Keratinocyte (primary cell): ENCODE measurements around the gene CDC16. TPM values are rescaled to one million over a fixed set of nuclear protein-coding genes. Genes with fewer than 3 reads are reported as not detected.
"Not testable (repeated sequence)": the region's sequence is repeated elsewhere in the genome, so short reads cannot be mapped to it uniquely, and the experiment has no call there.

Experiments
- DNase-seq: peaks from one replicate; pipeline ENCODE4 v3.0.0-alpha.2; 2011; ENCODE audit warnings: low read depth, missing footprints, low spot score
- FAIRE-seq: peaks from 2 replicates; lab custom pipeline; 2011; peaks lifted over from hg19 to GRCh38; lab: Jason Lieb, UNC
- H2AFZ ChIP-seq: 2 replicates; pipeline ENCODE4 v1.6.0; 2012; ENCODE audit warnings: low read length, control low read depth, inconsistent platforms; ENCODE audit not compliant: control insufficient read depth
- H3K27ac ChIP-seq: 2 replicates; pipeline ENCODE4 v1.5.1; 2011; ENCODE audit warnings: low read length; ENCODE audit not compliant: control insufficient read depth, insufficient read depth
- H3K27me3 ChIP-seq: 3 replicates; pipeline ENCODE4 v1.6.0; 2011; ENCODE audit warnings: low read length; ENCODE audit not compliant: control insufficient read depth, insufficient read depth; ENCODE audit errors: extremely low read depth
- H3K36me3 ChIP-seq, 2 experiments: 2 replicates in 1 of 2; 3 replicates in 1 of 2; pipeline ENCODE4 v1.5.1; 2011; ENCODE audit warnings: low read length in 2 of 2, mild to moderate bottlenecking in 1 of 2; ENCODE audit not compliant: control insufficient read depth in 2 of 2, insufficient read depth in 2 of 2; ENCODE audit errors: extremely low read depth in 1 of 2
- H3K4me1 ChIP-seq: 3 replicates; pipeline ENCODE4 v1.5.1; 2011; ENCODE audit warnings: low read length; ENCODE audit not compliant: control insufficient read depth, insufficient read depth; ENCODE audit errors: extremely low read depth
- H3K4me2 ChIP-seq: 3 replicates; pipeline ENCODE4 v1.6.0; 2011; ENCODE audit warnings: low read depth, low read length; ENCODE audit not compliant: control insufficient read depth, insufficient read depth; ENCODE audit errors: extremely low read depth
- H3K4me3 ChIP-seq, 3 experiments: fragments of 200-600 bp in 1 of 3; sonication (generic) in 1 of 3; 2 replicates in 2 of 3; 3 replicates in 1 of 3; pipeline ENCODE4 v1.5.1; 2011 to 2016; ENCODE audit warnings: low read length in 3 of 3, mild to moderate bottlenecking in 3 of 3, control low read depth in 2 of 3, inconsistent platforms in 1 of 3, low read depth in 1 of 3, mixed read lengths in 1 of 3, mixed run types in 1 of 3, moderate library complexity in 1 of 3; ENCODE audit not compliant: control insufficient read depth in 2 of 3, insufficient read depth in 2 of 3; ENCODE audit errors: extremely low read depth in 1 of 3
- H3K79me2 ChIP-seq: 2 replicates; pipeline ENCODE4 v1.6.0; 2012; ENCODE audit warnings: low read length; ENCODE audit not compliant: control insufficient read depth, insufficient read depth
- H3K9ac ChIP-seq: 3 replicates; pipeline ENCODE4 v1.6.0; 2011; ENCODE audit warnings: low read length; ENCODE audit not compliant: control insufficient read depth, insufficient read depth; ENCODE audit errors: extremely low read depth
- H3K9me1 ChIP-seq: 3 replicates; pipeline ENCODE4 v1.6.0; 2011; ENCODE audit warnings: low read length; ENCODE audit not compliant: control insufficient read depth, insufficient read depth; ENCODE audit errors: extremely low read depth
- H3K9me3 ChIP-seq: 2 replicates; pipeline ENCODE4 v1.5.1; 2012; ENCODE audit warnings: low read depth, low read length; ENCODE audit not compliant: control insufficient read depth
- H4K20me1 ChIP-seq: 3 replicates; pipeline ENCODE4 v1.6.0; 2011; ENCODE audit warnings: low read length; ENCODE audit not compliant: control insufficient read depth, insufficient read depth; ENCODE audit errors: extremely low read depth
- EZH2 ChIP-seq: IDR thresholded peaks from one replicate; pipeline ENCODE4 v1.6.1; 2012; ENCODE audit warnings: inconsistent platforms, mild to moderate bottlenecking, low read length, moderate library complexity
- dilution Hi-C: fragments of 300-500 bp; cut with MboI; formaldehyde crosslinking; loops from one replicate; pipeline ENCODE4 v1.7.0; 2020; ENCODE audit warnings: low sequenced_read_pairs; ENCODE audit not compliant: extremely low pct_ligation_motif_present
- polyA plus RNA-seq, 5 experiments: library from polyadenylated mRNA; depleted of rRNA in 3 of 5; stranded (reverse) in 3 of 5; stranded (forward) in 1 of 5; unstranded in 1 of 5; fragments of >200 nt; gene quantifications; 1 replicate in 1 of 5; 2 replicates in 3 of 5; 3 replicates in 1 of 5; pipeline versions ENCODE4 v1.2.1 to v1.2.3, GENCODE V29; 2011 to 2012; ENCODE audit warnings: missing spikeins in 2 of 5, low read depth in 1 of 5, low replicate concordance in 1 of 5
- TF ChIP-seq, protein P1 (sequence below), 3 experiments: IDR thresholded peaks in 1 of 3; conservative IDR thresholded peaks in 1 of 3; optimal IDR thresholded peaks in 1 of 3; 2 replicates in 2 of 3; 3 replicates in 1 of 3; pipeline versions ENCODE3 to v1.5.1; 2011; ENCODE audit warnings: low read length in 3 of 3, mild to moderate bottlenecking in 3 of 3, moderate library complexity in 2 of 3, control low read depth in 1 of 3, inconsistent platforms in 1 of 3; ENCODE audit not compliant: insufficient read depth in 2 of 3; ENCODE audit errors: extremely low read depth in 1 of 3

Gene CDC16
- polyA plus RNA-seq, 1 donor (not counting 4 experiments of a cell fraction or from before 2014, with no cell fraction given): 91.8 TPM

DNA sequence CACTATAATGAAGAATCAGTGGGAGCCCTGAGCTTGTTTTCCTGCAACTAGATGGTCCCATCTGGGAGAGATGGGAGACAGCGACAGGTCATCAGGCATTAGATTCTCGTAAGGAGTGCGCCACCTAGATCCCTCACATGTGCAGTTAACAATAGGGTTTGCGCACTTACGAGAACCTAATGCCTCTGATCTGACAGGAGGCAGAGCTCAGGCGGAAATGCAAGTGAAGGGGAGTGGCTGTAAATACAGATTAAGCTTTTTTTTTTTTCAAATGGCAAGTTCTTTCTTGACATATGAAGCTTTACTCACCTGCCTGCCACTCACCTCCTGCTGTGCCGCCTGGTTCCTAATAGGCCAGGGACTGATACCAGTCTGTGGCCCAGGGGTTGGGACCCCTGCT, 14.4 kb downstream of the CDC16 start:
- Histone ChIP-seq H3K27ac (peak overlapping the region; percentile 22), H3K79me2 (no peaks in the 10 kb centered on the region), H3K36me3 (peaks cover 21 to 24% of the 10 kb centered on the region in 2 experiments), H3K9me1 (no peaks in the 10 kb centered on the region), H3K4me2 (no peak overlapping the region), H3K9ac (no peak overlapping the region), H3K27me3 (no peaks in the 10 kb centered on the region), H3K4me3 (no peak overlapping the region), H3K4me1 (peaks cover 7% of the 10 kb centered on the region), H4K20me1 (no peaks in the 10 kb centered on the region), H2AFZ (no peak overlapping the region), H3K9me3 (no peaks in the 10 kb centered on the region)
- dilution Hi-C loops: no loop called here
- FAIRE-seq: peak; percentile 20
- TF ChIP-seq, protein P1, sequence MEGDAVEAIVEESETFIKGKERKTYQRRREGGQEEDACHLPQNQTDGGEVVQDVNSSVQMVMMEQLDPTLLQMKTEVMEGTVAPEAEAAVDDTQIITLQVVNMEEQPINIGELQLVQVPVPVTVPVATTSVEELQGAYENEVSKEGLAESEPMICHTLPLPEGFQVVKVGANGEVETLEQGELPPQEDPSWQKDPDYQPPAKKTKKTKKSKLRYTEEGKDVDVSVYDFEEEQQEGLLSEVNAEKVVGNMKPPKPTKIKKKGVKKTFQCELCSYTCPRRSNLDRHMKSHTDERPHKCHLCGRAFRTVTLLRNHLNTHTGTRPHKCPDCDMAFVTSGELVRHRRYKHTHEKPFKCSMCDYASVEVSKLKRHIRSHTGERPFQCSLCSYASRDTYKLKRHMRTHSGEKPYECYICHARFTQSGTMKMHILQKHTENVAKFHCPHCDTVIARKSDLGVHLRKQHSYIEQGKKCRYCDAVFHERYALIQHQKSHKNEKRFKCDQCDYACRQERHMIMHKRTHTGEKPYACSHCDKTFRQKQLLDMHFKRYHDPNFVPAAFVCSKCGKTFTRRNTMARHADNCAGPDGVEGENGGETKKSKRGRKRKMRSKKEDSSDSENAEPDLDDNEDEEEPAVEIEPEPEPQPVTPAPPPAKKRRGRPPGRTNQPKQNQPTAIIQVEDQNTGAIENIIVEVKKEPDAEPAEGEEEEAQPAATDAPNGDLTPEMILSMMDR (optimal IDR thresholded peaks at IDR 0.05 in 1 of 3, IDR thresholded peaks at IDR 0.05 in 1 of 3, conservative IDR thresholded peaks at IDR 0.05 in 1 of 3; ENCODE audit: extremely low read depth in 1 of 3, insufficient read depth in 2 of 3, low read length in 3 of 3): peak; percentile 26 to 63 (median 34)
- TF ChIP-seq EZH2: no peak
- DNase-seq: peak; percentile 40

DNA sequence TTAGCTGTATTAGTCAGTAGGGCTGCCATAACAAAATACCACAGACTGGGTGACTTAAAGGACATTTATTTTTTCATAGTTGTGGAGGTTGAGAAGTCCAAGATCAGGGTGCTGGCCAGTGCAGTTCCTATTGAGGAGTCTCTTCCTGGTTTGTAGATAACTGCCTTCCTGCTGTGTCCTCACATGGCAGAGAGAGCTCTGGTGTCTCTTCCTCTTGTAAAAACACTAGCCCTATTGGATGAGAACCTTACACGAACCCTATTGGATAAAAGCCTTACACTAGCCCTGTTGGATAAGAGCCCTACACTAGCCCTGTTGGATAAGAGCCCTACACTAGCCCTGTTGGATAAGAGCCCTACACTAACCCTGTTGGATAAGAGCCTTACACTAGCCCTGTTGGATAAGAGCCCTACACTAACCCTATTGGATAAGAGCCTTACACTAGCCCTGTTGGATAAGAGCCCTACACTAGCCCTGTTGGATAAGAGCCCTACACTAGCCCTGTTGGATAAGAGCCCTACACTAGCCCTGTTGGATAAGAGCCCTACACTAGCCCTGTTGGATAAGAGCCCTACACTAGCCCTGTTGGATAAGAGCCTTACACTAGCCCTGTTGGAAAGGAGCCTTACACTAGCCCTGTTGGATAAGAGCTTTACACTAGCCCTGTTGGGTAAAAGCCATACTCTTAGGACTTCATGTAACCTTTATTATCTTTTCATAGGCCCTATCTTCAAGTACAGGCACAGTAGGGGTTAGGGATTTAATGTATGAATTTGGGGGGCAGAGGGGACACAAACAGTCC, 17.1 kb downstream of the CDC16 start:
- H3K27ac ChIP-seq, H3K4me1 ChIP-seq, H3K9ac ChIP-seq, dilution Hi-C loops, H3K9me3 ChIP-seq, H3K9me1 ChIP-seq, H3K4me2 ChIP-seq, DNase-seq, H2AFZ ChIP-seq, H3K4me3 ChIP-seq, H3K79me2 ChIP-seq, H3K27me3 ChIP-seq, H4K20me1 ChIP-seq, FAIRE-seq: not testable (repeated sequence)
- peaks cover 15 to 26% of the 10 kb centered on the region in 2 experiments for H3K36me3 ChIP-seq
